Measurements from ENCODE around the gene DNAH17.
"Not testable (repeated sequence)": the region's sequence is repeated elsewhere in the genome, so short reads cannot be mapped to it uniquely, and the experiment has no call there.

DNAH17 gene

DNA sequence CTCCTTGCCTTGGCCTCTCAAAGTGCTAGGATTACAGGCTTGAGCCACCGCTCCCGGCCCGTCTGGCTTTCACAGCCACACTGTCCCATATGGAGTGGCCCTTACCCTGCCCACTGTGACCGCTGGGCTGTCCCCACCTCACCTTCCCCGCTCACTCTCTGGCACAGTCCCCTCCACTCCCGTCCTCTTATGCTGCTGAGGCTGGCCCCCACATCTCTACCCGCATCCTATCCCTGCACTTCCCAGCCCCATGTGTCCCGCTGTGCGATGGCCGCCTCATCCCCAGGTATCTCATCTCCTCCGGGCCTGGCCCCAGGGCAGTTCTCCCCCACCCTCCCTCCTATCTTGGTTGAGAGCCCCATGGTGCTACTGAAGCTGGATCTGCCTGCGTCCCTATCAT, 105.6 kb downstream of the DNAH17 start:
- DNase-seq = no peak

- DNase-seq = no peak
Measured at GRCh38 chr17:78469443-78469842, 107.8 kb downstream of the DNAH17 start.

DNA sequence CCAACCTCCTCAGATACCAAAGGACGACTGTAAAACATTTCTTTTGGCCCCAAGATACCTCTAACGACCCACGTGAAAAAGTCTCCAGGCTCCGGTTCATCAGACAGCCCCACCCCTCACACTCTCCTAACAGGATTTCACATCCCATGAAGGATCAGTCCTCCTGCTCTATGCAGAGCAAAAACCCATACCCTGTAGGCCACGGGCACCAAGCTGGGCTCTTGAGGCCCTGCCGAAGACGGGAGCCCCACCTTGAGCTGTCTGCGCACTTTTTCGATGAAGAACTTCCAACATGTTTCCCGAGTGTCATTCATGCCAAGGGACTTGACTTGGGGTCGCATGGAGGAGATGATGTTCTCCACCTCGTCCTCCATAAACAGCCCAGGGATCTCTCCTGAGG, 108.8 kb downstream of the DNAH17 start:
- no peak for DNase-seq

GRCh38 chr17:78466786-78467715, 110.1 kb downstream of the DNAH17 start:
- no peak for DNase-seq

DNA sequence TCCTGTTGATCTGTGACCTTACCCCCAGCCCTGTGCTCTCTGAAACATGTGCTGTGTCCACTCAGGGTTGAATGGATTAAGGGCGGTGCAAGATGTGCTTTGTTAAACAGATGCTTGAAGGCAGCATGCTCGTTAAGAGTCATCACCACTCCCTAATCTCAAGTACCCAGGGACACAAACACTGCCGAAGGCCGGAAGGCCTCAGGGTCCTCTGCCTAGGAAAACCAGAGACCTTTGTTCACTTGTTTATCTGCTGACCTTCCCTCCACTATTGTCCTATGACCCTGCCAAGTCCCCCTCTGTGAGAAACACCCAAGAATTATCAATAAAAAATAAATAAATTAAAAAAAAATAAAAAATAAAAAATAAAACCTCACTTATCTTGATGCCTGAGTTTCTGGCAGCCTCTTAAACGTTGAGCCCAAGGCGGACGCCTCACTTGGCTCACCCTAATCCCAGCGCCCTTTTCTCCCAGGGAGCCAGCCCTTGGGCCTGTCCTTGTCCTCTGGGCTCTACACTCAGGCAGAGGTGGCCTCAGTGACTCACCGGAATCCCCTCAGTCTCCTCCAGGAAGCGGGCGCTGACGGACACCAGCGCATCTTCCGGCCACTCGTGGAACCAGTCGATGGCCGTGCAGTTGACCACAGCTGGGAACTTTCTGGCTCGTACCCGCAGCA, 110.9 kb downstream of the DNAH17 start:
- not testable (repeated sequence) for DNase-seq

DNA sequence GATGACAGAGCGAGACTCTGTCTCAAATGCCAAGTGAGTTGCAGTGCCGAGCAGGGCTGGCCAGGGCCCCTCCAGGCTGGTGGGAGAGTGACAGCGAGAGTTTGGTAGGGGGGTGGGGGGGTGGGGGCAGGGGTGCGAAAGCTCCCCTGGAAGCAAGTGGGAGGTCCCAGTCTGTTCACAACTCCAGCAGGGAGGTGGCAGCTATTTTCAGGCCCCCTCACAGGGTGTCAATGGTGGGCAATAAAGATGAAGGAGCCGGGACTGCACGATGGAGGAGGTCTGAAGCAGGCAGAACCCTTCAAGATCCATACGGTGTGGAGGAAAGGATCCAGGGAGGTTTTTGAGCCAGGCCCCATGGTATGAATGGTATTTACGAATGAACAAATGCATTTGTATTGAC, 115.0 kb downstream of the DNAH17 start:
- DNase-seq = no peak

- no peak for DNase-seq
Measured at GRCh38 chr17:78461799-78462053, 115.5 kb downstream of the DNAH17 start.

DNA sequence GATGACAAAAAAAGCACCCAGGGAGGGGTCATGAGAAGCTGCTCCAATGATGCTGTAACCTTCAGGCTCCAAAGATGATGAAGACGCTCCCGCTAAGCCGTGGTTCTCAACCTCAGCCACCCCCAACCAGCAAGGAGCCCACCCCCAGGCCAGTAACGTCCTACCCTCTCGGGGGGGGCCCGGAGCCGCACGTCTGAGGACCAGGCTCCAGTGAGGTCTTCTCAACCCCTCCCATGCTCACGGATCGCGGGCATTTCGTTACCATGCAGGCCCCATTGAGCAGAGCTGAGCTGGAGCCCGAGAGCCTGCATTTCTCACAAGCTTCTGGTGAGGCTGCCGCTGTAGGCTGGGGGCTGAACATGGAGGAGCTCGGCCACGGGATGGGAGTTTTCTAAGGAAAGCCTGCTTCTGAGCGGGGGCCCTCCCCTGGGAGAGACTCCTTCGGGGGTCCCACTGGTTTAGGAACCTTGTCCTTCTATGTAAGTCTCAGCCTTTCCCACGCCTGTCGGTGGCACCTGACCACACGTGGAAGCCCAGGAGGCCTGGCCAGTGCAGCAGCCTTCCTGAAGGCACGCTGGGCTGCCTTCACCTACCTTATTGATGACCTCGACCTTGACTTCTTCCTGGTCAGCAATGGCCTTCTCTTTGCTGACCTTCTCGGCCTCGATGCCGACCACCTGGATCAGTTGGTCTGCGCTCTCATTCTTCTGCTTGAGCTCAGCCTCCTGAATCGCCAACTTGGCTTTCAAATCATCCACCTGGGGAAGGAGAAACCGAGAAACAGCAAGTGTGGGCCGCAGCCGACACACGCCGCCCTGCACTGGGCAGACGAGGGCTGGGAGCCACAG, 116.0 kb downstream of the DNAH17 start:
- DNase-seq = no peak

DNA sequence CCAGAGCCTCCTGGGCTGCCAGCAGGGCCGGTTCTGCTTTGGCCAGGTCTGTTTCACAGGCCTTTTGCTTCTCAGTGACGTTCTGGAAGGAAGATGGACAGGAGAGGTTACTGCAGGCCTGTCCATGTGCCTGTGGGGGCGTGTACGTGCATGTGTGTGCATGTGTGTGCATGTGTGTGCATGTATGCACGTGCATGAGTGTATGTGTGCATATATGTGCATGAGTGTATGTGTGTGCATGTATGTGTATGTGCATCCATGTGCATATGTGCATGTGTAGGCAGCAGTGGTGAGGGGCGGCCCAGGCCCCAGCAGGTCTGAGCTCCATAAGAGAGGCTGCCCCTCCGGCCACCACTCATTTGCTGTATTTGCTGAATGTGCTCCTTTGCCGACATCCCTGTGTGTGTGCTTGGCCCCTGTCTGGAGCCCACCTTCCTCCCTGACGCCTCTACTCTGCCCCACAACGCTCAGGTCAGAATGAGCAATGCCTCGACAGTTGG, 117.0 kb downstream of the DNAH17 start:
- no peak for DNase-seq

GRCh38 chr17:78459696-78460095, 117.5 kb downstream of the DNAH17 start:
- no peak for DNase-seq

GRCh38 chr17:78458736-78459335, 118.4 kb downstream of the DNAH17 start:
- DNase-seq = no peak

DNA sequence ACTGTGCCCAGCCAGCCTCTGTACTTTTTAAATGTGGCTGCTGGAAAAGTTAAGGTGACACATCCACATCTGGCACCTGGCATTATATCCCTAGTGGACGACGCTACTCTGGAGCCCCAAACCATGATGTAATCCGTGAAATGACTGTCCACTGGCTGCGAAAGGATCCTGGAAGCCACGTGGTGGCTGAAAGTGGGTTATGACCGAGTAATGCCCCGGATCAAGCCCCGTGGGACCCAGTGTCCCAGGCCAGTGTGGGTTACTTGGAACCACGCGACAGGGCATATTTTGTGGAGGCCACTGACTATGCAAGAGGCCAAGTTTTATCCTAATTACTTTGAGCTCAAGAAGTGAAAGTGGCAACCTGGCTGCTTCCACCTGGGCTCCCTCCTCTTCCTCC, 119.1 kb downstream of the DNAH17 start:
- no peak for DNase-seq

DNA sequence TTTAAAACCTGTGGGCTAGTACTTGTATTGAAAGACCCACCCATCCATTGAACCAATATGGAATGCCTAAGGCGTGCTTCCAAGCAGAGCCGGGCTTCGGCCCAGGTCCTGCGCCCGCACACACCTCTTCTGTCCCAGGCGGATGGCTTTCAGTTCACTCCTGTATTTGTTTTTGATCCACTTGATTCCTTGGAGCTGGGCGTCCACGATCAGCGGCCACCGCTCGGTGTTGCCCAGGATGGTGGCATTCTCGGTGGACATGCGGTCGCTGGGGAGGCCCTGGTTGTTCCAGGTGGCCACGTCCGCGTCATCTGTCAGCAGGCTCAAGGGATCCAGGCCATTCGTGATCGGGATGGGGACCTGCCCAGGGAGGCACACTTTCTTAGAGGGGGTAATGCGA, 122.8 kb downstream of the DNAH17 start:
- no peak for DNase-seq

GRCh38 chr17:78451753-78452152, 125.4 kb downstream of the DNAH17 start:
- no peak for DNase-seq

GRCh38 chr17:78450696-78451345, 126.4 kb downstream of the DNAH17 start:
- DNase-seq = peak; percentile 74

GRCh38 chr17:78449983-78450595, 127.1 kb downstream of the DNAH17 start:
- DNase-seq = no peak

DNA sequence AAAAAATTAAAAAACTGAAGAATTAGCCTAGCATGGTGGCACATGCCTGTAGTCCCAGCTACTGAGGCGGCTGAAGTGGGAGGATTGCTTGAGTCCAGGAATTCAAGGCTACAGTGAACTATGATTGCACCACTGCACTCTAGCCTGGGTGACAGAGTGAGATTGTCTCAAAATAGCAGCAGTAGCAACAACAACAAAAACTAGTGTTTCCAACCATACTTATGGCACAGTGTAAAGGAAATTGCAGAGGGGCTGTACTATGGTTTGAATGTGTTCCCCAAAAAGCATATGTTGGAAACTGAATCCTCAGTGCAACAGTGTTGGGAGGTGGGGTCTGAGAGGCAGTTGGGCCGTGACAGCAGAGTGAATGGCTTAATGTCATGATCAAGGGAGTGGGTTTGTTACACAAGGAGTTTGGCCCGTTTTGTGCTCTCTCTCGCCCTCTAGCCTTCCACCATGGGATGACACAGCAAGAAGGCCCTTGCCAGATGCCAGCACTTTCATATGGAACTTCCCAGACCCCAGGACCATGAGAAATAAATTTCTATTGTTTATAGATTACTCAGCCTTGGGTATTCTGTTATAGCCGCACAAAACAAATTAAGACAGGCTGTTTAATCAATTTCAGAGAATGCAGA, 128.7 kb downstream of the DNAH17 start:
- peak; percentile 52 for DNase-seq

DNA sequence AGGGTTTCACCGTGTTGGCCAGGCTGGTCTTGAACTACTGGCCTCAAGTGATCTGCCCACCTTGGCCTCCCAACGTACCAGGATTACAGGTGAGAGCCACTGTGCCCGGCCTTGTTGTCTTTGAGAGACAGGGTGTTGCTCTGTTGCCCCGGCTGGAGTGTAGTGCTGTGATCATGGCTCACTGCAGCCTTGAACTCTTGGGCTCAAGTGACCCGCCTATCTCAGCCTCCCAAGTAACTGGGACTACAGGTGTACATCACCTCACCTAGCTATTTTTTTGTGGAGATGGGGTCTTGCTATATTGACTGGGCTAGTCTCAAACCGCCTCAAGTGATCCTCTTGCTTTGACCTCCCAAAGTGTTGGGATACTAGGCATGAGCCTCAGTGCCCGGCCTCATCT, 130.4 kb downstream of the DNAH17 start:
- DNase-seq = no peak

DNA sequence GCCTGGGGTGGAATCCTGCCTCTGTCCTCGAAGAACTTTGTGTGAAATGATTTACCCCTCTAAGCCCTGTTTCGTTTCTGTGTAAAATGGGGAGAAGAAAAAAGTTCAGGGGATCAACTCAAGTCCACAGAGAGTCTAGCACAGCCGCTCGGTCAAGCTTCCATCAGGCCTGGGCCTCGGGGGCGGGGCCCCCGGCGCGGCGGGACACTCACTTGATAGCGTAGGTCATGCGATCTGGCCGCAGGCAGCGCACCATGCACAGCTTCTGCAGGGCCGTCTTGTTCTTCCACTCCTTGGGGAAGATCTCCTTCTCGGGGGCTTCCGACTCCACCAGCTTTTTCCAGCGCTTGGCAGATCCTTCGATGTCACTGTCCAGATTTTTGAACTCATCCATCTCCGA, 132.8 kb downstream of the DNAH17 start:
- DNase-seq = no peak

DNA sequence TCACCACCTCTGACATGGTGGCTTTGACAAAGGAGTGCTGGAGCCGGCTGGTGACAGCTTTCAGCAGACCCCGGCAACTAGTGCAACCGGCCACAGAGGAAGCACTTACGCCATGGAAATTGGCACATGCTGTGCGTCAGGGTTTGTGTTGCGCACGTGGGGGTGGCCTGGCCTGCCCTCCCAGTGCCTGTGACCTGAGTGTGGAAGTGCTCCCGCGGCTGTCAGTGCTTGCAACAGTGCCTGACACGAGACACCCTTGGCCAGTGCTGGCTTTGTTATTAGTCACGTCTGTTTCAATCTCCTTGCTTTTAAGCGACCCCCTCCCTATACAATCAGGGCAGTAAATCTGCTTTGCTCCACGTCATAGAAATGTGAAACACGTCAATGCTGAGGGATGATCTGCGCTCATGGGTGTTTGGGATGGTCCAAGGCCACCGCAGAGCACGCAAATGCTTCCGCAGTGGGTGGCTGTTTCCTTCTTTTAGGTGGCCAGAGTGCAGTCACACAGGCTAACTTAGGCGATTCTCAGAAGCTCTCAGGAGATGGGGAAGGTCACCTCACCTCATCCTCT, 134.5 kb downstream of the DNAH17 start:
- peak; percentile 97 for DNase-seq

Data from MV-4-11 (cell line).